CD14-positive monocyte (primary cell): ENCODE measurements around the gene IGFBP7. TPM values are rescaled to one million over a fixed set of nuclear protein-coding genes. Genes with fewer than 3 reads are reported as not detected.

Source experiments
- DNase-seq, 3 donors: peaks; one replicate each; pipeline ENCODE4 v3.0.0-alpha.2; 2011 to 2022
- H2AFZ ChIP-seq: 2 replicates; pipeline ENCODE4 v1.6.0; 2012; ENCODE audit warnings: mild to moderate bottlenecking, low read depth, low read length, inconsistent platforms; ENCODE audit not compliant: insufficient read depth, poor library complexity, severe bottlenecking
- H3K27ac ChIP-seq, 2 donors: 1 replicate in 1 of 2; 2 replicates in 1 of 2; pipeline ENCODE4 v1.5.1; 2012 to 2013; ENCODE audit warnings: low read length in 2 of 2, control low read depth in 1 of 2, inconsistent platforms in 1 of 2, low read depth in 1 of 2, mild to moderate bottlenecking in 1 of 2
- H3K27me3 ChIP-seq, 2 donors: one replicate each; pipeline versions ENCODE4 v1.6.0 to v1.6.1; 2011 to 2013; ENCODE audit warnings: low read length in 2 of 2; ENCODE audit not compliant: control insufficient read depth in 2 of 2, insufficient read depth in 2 of 2
- H3K36me3 ChIP-seq, 2 donors: replicated peaks in 1 of 2; 1 replicate in 1 of 2; 2 replicates in 1 of 2; pipeline versions ENCODE4 v1.5.1 to v1.6.1; 2012 to 2013; ENCODE audit warnings: low read length in 2 of 2, control low read depth in 1 of 2, inconsistent platforms in 1 of 2, mild to moderate bottlenecking in 1 of 2; ENCODE audit not compliant: insufficient read depth in 2 of 2, control insufficient read depth in 1 of 2
- H3K4me1 ChIP-seq, 2 donors: 1 replicate in 1 of 2; 2 replicates in 1 of 2; pipeline versions ENCODE4 v1.5.1 to v1.6.1; 2012 to 2013; ENCODE audit warnings: low read length in 2 of 2, control low read depth in 1 of 2, inconsistent platforms in 1 of 2, mild to moderate bottlenecking in 1 of 2, moderate library complexity in 1 of 2; ENCODE audit not compliant: insufficient read depth in 2 of 2, control insufficient read depth in 1 of 2
- H3K4me2 ChIP-seq: replicated peaks from 2 replicates; pipeline ENCODE3; 2012; ENCODE audit warnings: low read length, moderate library complexity, mild to moderate bottlenecking; ENCODE audit not compliant: poor library complexity, severe bottlenecking; ENCODE audit errors: extremely low read depth
- H3K4me3 ChIP-seq, 3 experiments: fragments of 200-600 bp in 1 of 3; sonication (generic) in 1 of 3; replicated peaks in 1 of 3; 1 replicate in 2 of 3; 2 replicates in 1 of 3; pipeline ENCODE4 v1.5.1; 2011 to 2013; ENCODE audit warnings: low read length in 3 of 3, mild to moderate bottlenecking in 3 of 3, control low read depth in 2 of 3, low read depth in 2 of 3, inconsistent platforms in 1 of 3, moderate library complexity in 1 of 3
- H3K79me2 ChIP-seq: 2 replicates; pipeline ENCODE4 v1.6.0; 2012; ENCODE audit warnings: mild to moderate bottlenecking, control low read depth, inconsistent platforms, low read length, moderate library complexity; ENCODE audit not compliant: insufficient read depth
- H3K9ac ChIP-seq: 2 replicates; pipeline ENCODE4 v1.6.0; 2017; ENCODE audit warnings: low read length, mild to moderate bottlenecking; ENCODE audit not compliant: insufficient read depth, poor library complexity, severe bottlenecking
- H3K9me3 ChIP-seq, 2 donors: replicated peaks in 1 of 2; 1 replicate in 1 of 2; 2 replicates in 1 of 2; pipeline versions ENCODE4 v1.5.1 to v1.6.1; 2012 to 2013; ENCODE audit warnings: low read length in 2 of 2, control low read depth in 1 of 2; ENCODE audit not compliant: control insufficient read depth in 1 of 2, insufficient read depth in 1 of 2
- H4K20me1 ChIP-seq: 2 replicates; pipeline ENCODE4 v1.6.0; 2012; ENCODE audit warnings: mild to moderate bottlenecking, low read length, control low read depth, moderate library complexity; ENCODE audit not compliant: insufficient read depth
- H3K27ac Mint-ChIP-seq, 7 donors: one replicate each; pipeline ENCODE4 v1.8.0; 2020; ENCODE audit warnings: mild to moderate bottlenecking in 7 of 7, mixed read lengths in 7 of 7, moderate library complexity in 6 of 7, inconsistent platforms in 2 of 7
- H3K27me3 Mint-ChIP-seq, 3 donors: one replicate each; pipeline ENCODE4 v1.8.0; 2021 to 2022; ENCODE audit warnings: low read depth in 3 of 3, mild to moderate bottlenecking in 3 of 3, mixed read lengths in 3 of 3, moderate library complexity in 3 of 3, inconsistent platforms in 1 of 3
- H3K36me3 Mint-ChIP-seq, 2 donors: one replicate each; pipeline ENCODE4 v1.8.0; 2020; ENCODE audit warnings: mixed read lengths in 2 of 2, inconsistent platforms in 1 of 2, mild to moderate bottlenecking in 1 of 2
- H3K4me1 Mint-ChIP-seq: one replicate; pipeline ENCODE4 v1.8.0; 2020; ENCODE audit warnings: mild to moderate bottlenecking, mixed read lengths
- H3K4me3 Mint-ChIP-seq, 2 donors: one replicate each; pipeline ENCODE4 v1.8.0; 2020; ENCODE audit warnings: mild to moderate bottlenecking in 2 of 2, mixed read lengths in 2 of 2, moderate library complexity in 1 of 2
- H3K9me3 Mint-ChIP-seq, 7 donors: one replicate each; pipeline ENCODE4 v1.8.0; 2020 to 2022; ENCODE audit warnings: mixed read lengths in 7 of 7, mild to moderate bottlenecking in 6 of 7, moderate library complexity in 6 of 7, inconsistent platforms in 2 of 7
- CTCF ChIP-seq: fragments of 200-600 bp; IDR thresholded peaks from one replicate; pipeline ENCODE4 v1.8.0; 2022; ENCODE audit warnings: antibody characterized with exemption, mild to moderate bottlenecking
- WGBS: methylation state at CpG from one replicate; pipeline ENCODE4 v1.1.5; 2013; ENCODE audit warnings: missing lambda C conversion rate; ENCODE audit not compliant: insufficient coverage; 5-methylcytosine and 5-hydroxymethylcytosine counted together
- intact Hi-C, 2 donors: fragments of 100-400 bp; cut with micrococcal nuclease; formaldehyde crosslinking; loops; one replicate each; pipeline versions ENCODE4 v1.15.0 to v1.15.1; 2023
- polyA plus RNA-seq, 3 donors: library from polyadenylated mRNA; depleted of rRNA in 1 of 3; unstranded in 2 of 3; stranded (reverse) in 1 of 3; fragments of 300-500 nt in 2 of 3; fragments of >200 nt in 1 of 3; fragmentation: Illumina TruSeq in 2 of 3; gene quantifications; 1 replicate in 2 of 3; 2 replicates in 1 of 3; pipeline ENCODE4 v1.2.3, GENCODE V29; 2012 to 2021

Gene IGFBP7
- polyA plus RNA-seq, 3 donors: 23.1 to 53.1 (median 46.9) TPM

DNA sequence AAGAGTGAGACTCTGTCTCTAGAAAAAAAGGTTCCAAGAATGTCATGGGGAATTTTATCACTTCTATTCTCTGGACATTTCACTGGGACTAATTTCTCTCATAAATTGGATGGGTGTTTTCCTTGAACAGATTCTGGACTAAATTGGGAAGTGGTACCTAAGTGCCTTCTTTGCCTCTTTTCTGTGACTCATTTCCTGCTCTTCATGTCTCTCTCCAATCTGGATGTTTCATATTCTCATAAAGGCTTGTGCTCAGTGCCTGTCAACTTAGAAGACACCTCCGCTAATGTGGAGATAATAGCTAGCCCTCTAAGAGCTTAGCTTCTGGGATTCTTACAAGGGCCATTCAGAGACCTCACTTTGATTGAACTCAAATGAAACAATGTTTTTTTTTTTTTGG, 38.0 kb upstream of the IGFBP7 start:
- Mint-ChIP-seq H3K36me3 (no peaks in the 10 kb centered on the region), H3K9me3 (peaks cover 0 to 5% (median 0%) of the 10 kb centered on the region in 7 donors), H3K4me1 (no peaks in the 10 kb centered on the region), H3K27ac (no peak overlapping the region), H3K27me3 (peaks cover 0 to 1% (median 0%) of the 10 kb centered on the region in 3 donors), H3K4me3 (no peak overlapping the region)
- H2AFZ ChIP-seq: no peak overlapping the region
- no peaks in the 10 kb centered on the region for H4K20me1 ChIP-seq
- H3K4me1 ChIP-seq: no peaks in the 10 kb centered on the region
- H3K9me3 ChIP-seq: no peaks in the 10 kb centered on the region
- H3K79me2 ChIP-seq: no peaks in the 10 kb centered on the region
- no peak overlapping the region for H3K9ac ChIP-seq
- TF ChIP-seq CTCF: no peak
- H3K4me2 ChIP-seq: no peak overlapping the region
- WGBS: 100% methylated on average over 1 of the region's 1 CpG
- intact Hi-C loops: no loop called here
- no peaks in the 10 kb centered on the region for H3K27me3 ChIP-seq
- H3K27ac ChIP-seq: no peak overlapping the region
- no peaks in the 10 kb centered on the region for H3K36me3 ChIP-seq
- DNase-seq: no peak
- H3K4me3 ChIP-seq: no peak overlapping the region

DNA sequence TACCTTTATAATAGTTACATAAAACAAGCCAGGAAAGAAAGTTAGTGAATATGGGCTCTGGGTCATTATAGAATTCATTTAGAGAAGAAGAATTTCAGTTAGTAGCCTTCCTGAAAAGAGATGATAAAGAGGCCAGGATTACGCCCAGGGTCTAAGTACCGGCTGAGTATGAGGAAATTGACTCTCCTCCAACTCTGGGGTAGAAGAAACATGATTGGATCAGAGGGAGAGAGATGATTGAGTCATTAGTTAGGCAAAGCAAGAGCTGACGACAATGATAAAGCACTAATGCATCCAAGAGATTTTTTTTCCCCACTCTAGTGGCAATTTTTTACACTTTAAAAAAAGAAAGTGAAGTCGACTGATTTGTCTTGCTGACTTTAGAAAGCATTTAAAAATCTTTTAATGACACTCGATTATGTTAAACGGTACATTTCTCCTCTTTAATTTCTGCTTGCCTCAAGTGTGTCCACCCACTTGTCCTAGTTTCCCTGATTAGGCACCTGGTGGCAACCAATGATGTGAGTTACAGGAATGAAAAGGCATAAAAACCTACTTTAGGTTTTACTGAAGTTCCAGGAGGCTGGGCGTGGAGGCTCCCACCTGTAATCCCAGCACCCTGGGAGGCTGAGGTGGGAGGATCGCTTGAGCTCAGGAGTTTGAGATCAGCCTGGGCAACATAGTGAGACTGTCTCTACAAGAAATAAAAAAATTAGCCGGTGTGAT, 37.3 kb upstream of the IGFBP7 start:
- DNase-seq: no peak
- no peak overlapping the region for H3K4me2 ChIP-seq
- no peaks in the 10 kb centered on the region for H3K27me3 ChIP-seq
- H3K4me1 ChIP-seq: no peaks in the 10 kb centered on the region
- H3K4me1 Mint-ChIP-seq: no peaks in the 10 kb centered on the region
- intact Hi-C loops: no loop called here
- no peaks in the 10 kb centered on the region for H3K36me3 Mint-ChIP-seq
- WGBS: 86% methylated on average over 6 of the region's 9 CpGs
- no peak overlapping the region for H3K4me3 ChIP-seq
- H3K27ac ChIP-seq: no peak overlapping the region
- H3K79me2 ChIP-seq: no peaks in the 10 kb centered on the region
- H2AFZ ChIP-seq: no peak overlapping the region
- no peaks in the 10 kb centered on the region for H3K36me3 ChIP-seq
- TF ChIP-seq CTCF: no peak
- peaks cover 0 to 1% (median 0%) of the 10 kb centered on the region in 3 donors for H3K27me3 Mint-ChIP-seq
- H3K9ac ChIP-seq: no peak overlapping the region
- no peaks in the 10 kb centered on the region for H3K9me3 ChIP-seq
- H3K9me3 Mint-ChIP-seq: peaks cover 0 to 5% (median 0%) of the 10 kb centered on the region in 7 donors
- H3K27ac Mint-ChIP-seq: no peak overlapping the region
- no peak overlapping the region for H3K4me3 Mint-ChIP-seq
- no peaks in the 10 kb centered on the region for H4K20me1 ChIP-seq
